ENCODE data around the gene FGF1.

The FGF1 gene

DNA sequence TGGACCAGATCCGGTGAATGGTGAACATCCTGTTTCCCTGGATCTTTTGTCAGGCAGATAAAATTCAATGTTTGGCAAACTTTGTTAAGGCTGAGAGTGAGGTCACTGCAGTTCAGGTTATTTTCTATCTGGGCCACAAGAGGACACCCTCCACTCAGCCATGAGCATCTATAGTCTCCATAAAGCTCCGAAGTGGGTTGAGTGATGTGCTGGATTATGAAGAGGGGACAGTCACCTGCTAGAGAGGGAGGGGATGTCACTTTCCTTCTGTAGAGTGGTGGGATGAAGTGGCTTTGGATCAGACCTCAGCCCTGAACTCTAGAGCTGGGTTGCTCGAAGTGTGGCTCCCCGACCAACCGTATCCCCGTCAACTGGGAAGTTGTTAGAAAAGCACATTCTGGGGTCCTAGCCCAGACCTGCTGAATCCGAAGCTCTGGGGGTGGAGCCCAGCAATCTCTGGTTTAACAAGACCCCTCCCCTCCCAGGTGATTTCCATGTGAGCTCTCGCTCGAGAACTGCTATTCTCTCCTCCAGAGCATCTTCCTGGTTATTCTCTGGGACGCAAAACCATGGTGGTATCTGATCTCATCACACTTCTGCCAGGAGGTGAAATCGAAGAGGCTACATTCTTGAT, 31.8 kb upstream of the FGF1 start:
- no peak overlapping the region for H3K9ac ChIP-seq (ENCODE audit: low read length in 5 of 5)
- H3K9me3 ChIP-seq (ENCODE audit: control insufficient read depth in 5 of 5, low read length in 5 of 5) = no peaks in the 10 kb centered on the region
- no peaks in the 10 kb centered on the region for H3K36me3 ChIP-seq (ENCODE audit: control insufficient read depth in 5 of 5, insufficient read depth in 5 of 5, low read length in 5 of 5)
- peaks cover 8 to 13% (median 10%) of the 10 kb centered on the region in 5 donors for H3K4me1 ChIP-seq (ENCODE audit: control insufficient read depth in 5 of 5, insufficient read depth in 5 of 5, low read length in 5 of 5)
- H3K4me3 ChIP-seq (ENCODE audit: low read depth in 1 of 5, low read length in 5 of 5) = no peak overlapping the region
- H3K27me3 ChIP-seq (ENCODE audit: control insufficient read depth in 5 of 5, insufficient read depth in 4 of 5, low read length in 5 of 5) = peaks cover 0 to 5% (median 0%) of the 10 kb centered on the region in 5 donors
- H3K27ac ChIP-seq (ENCODE audit: low read depth, low read length) = no peak overlapping the region

DNA sequence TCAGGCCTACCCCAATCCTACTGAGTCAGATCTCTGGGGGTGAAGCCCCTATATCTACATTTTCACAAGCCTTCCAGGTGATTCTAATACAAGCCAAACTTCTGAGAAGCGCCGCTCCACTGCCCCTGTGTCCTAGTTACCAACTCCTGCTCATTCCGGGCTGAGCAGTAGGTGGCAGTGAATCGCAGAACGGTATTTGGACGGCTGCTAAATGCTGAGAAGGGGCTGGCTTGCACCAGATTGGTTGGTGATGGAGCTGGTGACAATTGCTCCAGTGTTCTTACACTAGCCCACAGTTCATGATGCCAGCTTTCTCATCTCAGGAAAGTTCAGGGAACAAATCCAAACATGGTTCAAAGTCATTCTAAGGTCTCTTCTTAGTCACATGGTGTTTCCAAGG, 31.1 kb upstream of the FGF1 start:
- Histone ChIP-seq H3K4me1 (ENCODE audit: control insufficient read depth in 5 of 5, insufficient read depth in 5 of 5, low read length in 5 of 5) (peaks cover 8 to 17% (median 12%) of the 10 kb centered on the region in 5 donors), H3K9ac (ENCODE audit: low read length in 5 of 5) (no peak overlapping the region), H3K27me3 (ENCODE audit: control insufficient read depth in 5 of 5, insufficient read depth in 4 of 5, low read length in 5 of 5) (peaks cover 0 to 5% (median 0%) of the 10 kb centered on the region in 5 donors), H3K27ac (ENCODE audit: low read depth, low read length) (no peak overlapping the region), H3K9me3 (ENCODE audit: control insufficient read depth in 5 of 5, low read length in 5 of 5) (no peaks in the 10 kb centered on the region), H3K36me3 (ENCODE audit: control insufficient read depth in 5 of 5, insufficient read depth in 5 of 5, low read length in 5 of 5) (no peaks in the 10 kb centered on the region), H3K4me3 (ENCODE audit: low read depth in 1 of 5, low read length in 5 of 5) (no peak overlapping the region)

DNA sequence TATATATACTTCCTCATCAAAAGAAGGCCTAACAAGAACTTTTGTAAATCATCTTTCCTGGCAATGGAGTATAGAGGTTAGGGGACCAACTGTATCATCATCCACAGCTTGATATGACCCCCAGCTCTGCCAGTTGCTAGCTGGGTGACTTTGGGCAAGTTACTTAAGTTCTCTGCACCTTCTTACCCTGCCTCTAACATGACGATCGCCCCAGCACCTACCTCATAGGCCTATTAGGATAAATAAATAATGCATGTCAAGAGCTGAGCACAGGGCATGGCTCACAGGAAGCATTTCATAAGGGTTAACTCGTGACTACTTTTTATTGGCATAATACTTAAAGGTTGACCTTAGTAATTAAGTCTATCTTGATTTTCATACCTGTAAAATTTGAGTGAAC, 29.4 kb upstream of the FGF1 start:
- H3K27me3 ChIP-seq (ENCODE audit: control insufficient read depth in 5 of 5, insufficient read depth in 4 of 5, low read length in 5 of 5) = peaks cover 0 to 5% (median 0%) of the 10 kb centered on the region in 5 donors
- peaks cover 8 to 17% (median 13%) of the 10 kb centered on the region in 5 donors for H3K4me1 ChIP-seq (ENCODE audit: control insufficient read depth in 5 of 5, insufficient read depth in 5 of 5, low read length in 5 of 5)
- H3K9me3 ChIP-seq (ENCODE audit: control insufficient read depth in 5 of 5, low read length in 5 of 5) = peaks cover 0 to 4% (median 0%) of the 10 kb centered on the region in 5 donors
- no peaks in the 10 kb centered on the region for H3K36me3 ChIP-seq (ENCODE audit: control insufficient read depth in 5 of 5, insufficient read depth in 5 of 5, low read length in 5 of 5)
- no peak overlapping the region for H3K4me3 ChIP-seq (ENCODE audit: low read depth in 1 of 5, low read length in 5 of 5)
- no peak overlapping the region for H3K9ac ChIP-seq (ENCODE audit: low read length in 5 of 5)
- H3K27ac ChIP-seq (ENCODE audit: low read depth, low read length) = no peak overlapping the region

GRCh38 chr5:142713121-142713706, 27.3 kb upstream of the FGF1 start:
- Histone ChIP-seq H3K27me3 (ENCODE audit: control insufficient read depth in 5 of 5, insufficient read depth in 4 of 5, low read length in 5 of 5) (peaks cover 0 to 5% (median 0%) of the 10 kb centered on the region in 5 donors), H3K9me3 (ENCODE audit: control insufficient read depth in 5 of 5, low read length in 5 of 5) (peaks cover 0 to 4% (median 0%) of the 10 kb centered on the region in 5 donors), H3K27ac (ENCODE audit: low read depth, low read length) (peak overlapping the region; percentile 91), H3K36me3 (ENCODE audit: control insufficient read depth in 5 of 5, insufficient read depth in 5 of 5, low read length in 5 of 5) (no peaks in the 10 kb centered on the region), H3K4me1 (ENCODE audit: control insufficient read depth in 5 of 5, insufficient read depth in 5 of 5, low read length in 5 of 5) (peaks cover 8 to 17% (median 13%) of the 10 kb centered on the region in 5 donors), H3K4me3 (ENCODE audit: low read depth in 1 of 5, low read length in 5 of 5) (peak overlapping the region; percentile 54 to 83 (median 69)), H3K9ac (ENCODE audit: low read length in 5 of 5) (peak overlapping the region; percentile 30 to 91 (median 69))

- H3K27ac ChIP-seq (ENCODE audit: low read depth, low read length) = no peak overlapping the region
Measured at GRCh38 chr5:142703153-142703552, 17.3 kb upstream of the FGF1 start.

DNA sequence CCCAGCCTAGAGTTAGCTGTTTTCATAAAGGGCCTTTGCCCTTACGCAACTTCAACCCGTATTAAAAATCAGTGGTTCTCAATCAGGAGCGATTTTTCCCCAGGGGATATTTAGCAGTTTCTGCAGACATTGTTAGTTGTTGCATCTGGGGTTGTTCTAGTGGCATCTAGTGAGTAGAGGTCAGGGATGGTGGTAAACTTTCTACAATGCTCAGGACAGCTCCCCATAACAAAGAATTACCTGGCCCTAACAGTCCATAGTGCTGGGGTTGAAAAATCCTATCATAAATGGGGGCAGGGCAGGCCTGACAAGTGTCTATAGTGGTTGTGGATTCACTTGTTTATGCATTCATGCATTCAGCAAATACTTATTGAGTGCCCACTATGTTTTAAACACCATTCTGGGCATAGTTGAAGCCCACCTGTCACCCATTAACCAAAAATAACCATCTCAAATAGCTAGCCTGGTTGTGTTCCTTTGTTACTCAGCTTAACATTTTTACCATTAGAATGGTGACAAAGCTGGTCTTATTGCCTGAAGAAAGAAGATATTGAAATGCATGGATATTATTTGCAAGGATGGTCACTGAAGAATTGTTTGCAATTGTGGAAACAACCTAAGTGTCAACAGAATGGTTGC, 15.9 kb upstream of the FGF1 start:
- no peaks in the 10 kb centered on the region for H3K9me3 ChIP-seq (ENCODE audit: control insufficient read depth in 5 of 5, low read length in 5 of 5)
- no peaks in the 10 kb centered on the region for H3K27me3 ChIP-seq (ENCODE audit: control insufficient read depth in 5 of 5, insufficient read depth in 4 of 5, low read length in 5 of 5)
- no peak overlapping the region for H3K27ac ChIP-seq (ENCODE audit: low read depth, low read length)
- H3K36me3 ChIP-seq (ENCODE audit: control insufficient read depth in 5 of 5, insufficient read depth in 5 of 5, low read length in 5 of 5) = no peaks in the 10 kb centered on the region
- H3K4me1 ChIP-seq (ENCODE audit: control insufficient read depth in 5 of 5, insufficient read depth in 5 of 5, low read length in 5 of 5) = peaks cover 11 to 46% (median 32%) of the 10 kb centered on the region in 5 donors
- no peak overlapping the region for H3K9ac ChIP-seq (ENCODE audit: low read length in 5 of 5)
- H3K4me3 ChIP-seq (ENCODE audit: low read depth in 1 of 5, low read length in 5 of 5) = no peak overlapping the region

More at GRCh38 chr5:142703153-142703552, 17.3 kb upstream of the FGF1 start:
- no peak overlapping the region for H3K9ac ChIP-seq (ENCODE audit: low read length in 5 of 5)
- peaks cover 3 to 33% (median 18%) of the 10 kb centered on the region in 5 donors for H3K4me1 ChIP-seq (ENCODE audit: control insufficient read depth in 5 of 5, insufficient read depth in 5 of 5, low read length in 5 of 5)
- no peaks in the 10 kb centered on the region for H3K27me3 ChIP-seq (ENCODE audit: control insufficient read depth in 5 of 5, insufficient read depth in 4 of 5, low read length in 5 of 5)
- no peaks in the 10 kb centered on the region for H3K36me3 ChIP-seq (ENCODE audit: control insufficient read depth in 5 of 5, insufficient read depth in 5 of 5, low read length in 5 of 5)
- H3K4me3 ChIP-seq (ENCODE audit: low read depth in 1 of 5, low read length in 5 of 5) = no peak overlapping the region
- no peaks in the 10 kb centered on the region for H3K9me3 ChIP-seq (ENCODE audit: control insufficient read depth in 5 of 5, low read length in 5 of 5)

DNA sequence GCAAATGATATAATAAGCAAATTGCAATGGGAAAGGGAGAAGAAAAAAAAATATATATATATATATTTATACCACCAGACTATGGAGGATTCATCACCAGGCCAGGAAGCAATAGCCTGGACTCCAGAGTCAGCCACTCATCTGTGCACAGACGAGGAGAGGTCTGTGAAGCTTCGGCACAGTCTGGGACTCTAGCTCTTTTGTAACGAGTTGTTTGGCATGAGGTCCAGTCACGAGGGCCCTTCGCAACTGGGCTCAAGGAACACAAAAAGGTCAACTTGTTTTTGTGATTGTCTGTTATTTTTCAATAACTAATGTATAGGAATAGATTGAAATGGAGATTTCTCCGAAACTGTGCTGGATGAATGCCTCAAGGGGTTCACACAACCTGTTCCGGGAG, 14.7 kb upstream of the FGF1 start:
- Histone ChIP-seq H3K36me3 (ENCODE audit: control insufficient read depth in 5 of 5, insufficient read depth in 5 of 5, low read length in 5 of 5) (no peaks in the 10 kb centered on the region), H3K9ac (ENCODE audit: low read length in 5 of 5) (no peak overlapping the region)

GRCh38 chr5:142699184-142699720, 13.4 kb upstream of the FGF1 start:
- Histone ChIP-seq H3K9me3 (ENCODE audit: control insufficient read depth in 5 of 5, low read length in 5 of 5) (no peaks in the 10 kb centered on the region), H3K4me3 (ENCODE audit: low read depth in 1 of 5, low read length in 5 of 5) (no peak overlapping the region), H3K9ac (ENCODE audit: low read length in 5 of 5) (no peak overlapping the region), H3K4me1 (ENCODE audit: control insufficient read depth in 5 of 5, insufficient read depth in 5 of 5, low read length in 5 of 5) (peaks cover 14 to 70% (median 44%) of the 10 kb centered on the region in 5 donors), H3K27ac (ENCODE audit: low read depth, low read length) (peak overlapping the region; percentile 72), H3K27me3 (ENCODE audit: control insufficient read depth in 5 of 5, insufficient read depth in 4 of 5, low read length in 5 of 5) (no peaks in the 10 kb centered on the region), H3K36me3 (ENCODE audit: control insufficient read depth in 5 of 5, insufficient read depth in 5 of 5, low read length in 5 of 5) (no peaks in the 10 kb centered on the region)

More for the DNA sequence above, 14.7 kb upstream of the FGF1 start:
- Histone ChIP-seq H3K27me3 (ENCODE audit: control insufficient read depth in 5 of 5, insufficient read depth in 4 of 5, low read length in 5 of 5) (no peaks in the 10 kb centered on the region), H3K4me3 (ENCODE audit: low read depth in 1 of 5, low read length in 5 of 5) (no peak overlapping the region), H3K4me1 (ENCODE audit: control insufficient read depth in 5 of 5, insufficient read depth in 5 of 5, low read length in 5 of 5) (peaks cover 14 to 58% (median 44%) of the 10 kb centered on the region in 5 donors), H3K9me3 (ENCODE audit: control insufficient read depth in 5 of 5, low read length in 5 of 5) (no peaks in the 10 kb centered on the region), H3K27ac (ENCODE audit: low read depth, low read length) (no peak overlapping the region)

GRCh38 chr5:142698447-142699183, 12.7 kb upstream of the FGF1 start:
- Histone ChIP-seq H3K9ac (ENCODE audit: low read length in 5 of 5) (peak overlapping the region in 3 of 5 donors; percentile 17 to 64 (median 57)), H3K27ac (ENCODE audit: low read depth, low read length) (peak overlapping the region; percentile 72), H3K36me3 (ENCODE audit: control insufficient read depth in 5 of 5, insufficient read depth in 5 of 5, low read length in 5 of 5) (no peaks in the 10 kb centered on the region), H3K27me3 (ENCODE audit: control insufficient read depth in 5 of 5, insufficient read depth in 4 of 5, low read length in 5 of 5) (no peaks in the 10 kb centered on the region), H3K4me1 (ENCODE audit: control insufficient read depth in 5 of 5, insufficient read depth in 5 of 5, low read length in 5 of 5) (peaks cover 14 to 72% (median 44%) of the 10 kb centered on the region in 5 donors), H3K4me3 (ENCODE audit: low read depth in 1 of 5, low read length in 5 of 5) (no peak overlapping the region), H3K9me3 (ENCODE audit: control insufficient read depth in 5 of 5, low read length in 5 of 5) (no peaks in the 10 kb centered on the region)
